ENCODE data around the gene ZFAND6.

DNA sequence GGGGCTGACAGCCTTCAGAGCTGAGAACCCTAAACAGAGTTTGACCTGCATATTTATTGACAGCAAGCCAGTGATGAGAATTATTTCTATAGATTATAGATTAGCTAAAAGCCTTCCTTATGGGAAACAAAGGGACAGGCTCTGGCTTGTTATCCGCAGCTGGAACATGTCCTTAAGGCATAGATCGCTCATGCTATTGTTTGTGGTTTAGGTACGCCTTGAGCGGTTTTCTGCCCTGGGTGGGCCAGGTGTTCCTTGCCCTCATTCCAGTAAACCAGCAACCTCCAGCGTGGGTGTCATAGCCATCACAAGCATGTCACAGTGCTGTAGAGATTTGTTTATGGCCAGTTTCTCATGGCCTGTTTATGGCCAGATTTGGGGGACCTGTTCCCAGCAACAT lies 83.2 kb downstream of the ZFAND6 start:
- TF ChIP-seq, protein P1, sequence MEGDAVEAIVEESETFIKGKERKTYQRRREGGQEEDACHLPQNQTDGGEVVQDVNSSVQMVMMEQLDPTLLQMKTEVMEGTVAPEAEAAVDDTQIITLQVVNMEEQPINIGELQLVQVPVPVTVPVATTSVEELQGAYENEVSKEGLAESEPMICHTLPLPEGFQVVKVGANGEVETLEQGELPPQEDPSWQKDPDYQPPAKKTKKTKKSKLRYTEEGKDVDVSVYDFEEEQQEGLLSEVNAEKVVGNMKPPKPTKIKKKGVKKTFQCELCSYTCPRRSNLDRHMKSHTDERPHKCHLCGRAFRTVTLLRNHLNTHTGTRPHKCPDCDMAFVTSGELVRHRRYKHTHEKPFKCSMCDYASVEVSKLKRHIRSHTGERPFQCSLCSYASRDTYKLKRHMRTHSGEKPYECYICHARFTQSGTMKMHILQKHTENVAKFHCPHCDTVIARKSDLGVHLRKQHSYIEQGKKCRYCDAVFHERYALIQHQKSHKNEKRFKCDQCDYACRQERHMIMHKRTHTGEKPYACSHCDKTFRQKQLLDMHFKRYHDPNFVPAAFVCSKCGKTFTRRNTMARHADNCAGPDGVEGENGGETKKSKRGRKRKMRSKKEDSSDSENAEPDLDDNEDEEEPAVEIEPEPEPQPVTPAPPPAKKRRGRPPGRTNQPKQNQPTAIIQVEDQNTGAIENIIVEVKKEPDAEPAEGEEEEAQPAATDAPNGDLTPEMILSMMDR (IDR thresholded peaks at IDR 0.05), result no peak
- no peak for TF ChIP-seq ZFX (IDR thresholded peaks at IDR 0.05; ENCODE audit: borderline replicate concordance)
